ENCODE data around the gene RABEP1.

DNA sequence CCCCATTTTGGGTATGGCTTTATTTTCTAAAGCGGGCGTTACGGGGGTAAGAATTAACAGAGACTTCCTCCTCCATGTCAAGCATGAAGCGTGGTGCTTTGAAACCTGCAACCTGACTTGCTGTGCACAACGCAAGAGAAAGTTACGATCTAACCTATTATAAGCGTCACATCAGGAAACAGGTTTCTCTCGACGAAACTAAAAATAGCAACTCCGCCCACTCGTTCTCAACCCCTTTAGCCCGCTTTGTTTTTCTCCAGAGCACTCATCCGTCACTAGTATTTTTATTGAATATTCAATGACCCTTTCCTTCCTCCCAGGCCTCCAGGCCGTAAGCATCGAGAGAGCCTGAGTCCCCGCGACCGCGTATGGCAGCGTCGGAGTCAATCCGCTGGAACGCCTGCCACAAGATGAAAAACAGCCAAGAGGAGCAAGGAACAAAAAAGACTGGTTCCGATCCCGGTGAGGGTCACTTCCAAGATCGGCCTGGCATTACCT lies 136.8 kb downstream of the RABEP1 start:
- TF ChIP-seq CTCF (IDR thresholded peaks at IDR 0.05) (no peak), POLR2AphosphoS5 (IDR thresholded peaks at IDR 0.05; ENCODE audit: insufficient read depth in 1 of 2, low read depth in 1 of 2) (peak in 1 of 2 donors; percentile 11), POLR2A (IDR thresholded peaks at IDR 0.05) (no peak)
